WTC11 (cell line): ENCODE data around the gene DISC1. TPM values are rescaled to one million over a fixed set of nuclear protein-coding genes. Genes with fewer than 3 reads are reported as not detected.
A peak's percentile ranks its signal among the peaks of the same experiment; 100 is the strongest.

Experiments
- ATAC-seq: fragments of 200-7000 bp; cut with Tn5 transposase; 2 replicates; pipeline ENCODE4 v1.10.0; 2021; ENCODE audit warnings: mild to moderate bottlenecking, moderate library complexity
- CTCF ChIA-PET: fragments of 300-600 bp; sonication (Branson Sonifier 250); formaldehyde crosslinking; loops from one replicate; lab custom pipeline; 2021; ENCODE audit warnings: antibody characterized with exemption; lab: Charles Lee
- POLR2A ChIA-PET: fragments of 350-600 bp; sonication (Branson Sonifier 250); formaldehyde crosslinking; loops from one replicate; lab custom pipeline; 2021; ENCODE audit warnings: antibody characterized with exemption; lab: Charles Lee
- DNase-seq: peaks from one replicate; pipeline ENCODE4 v3.0.0; 2021; ENCODE audit warnings: low spot score
- H3K27ac Mint-ChIP-seq: 2 replicates; pipeline ENCODE4 v1.8.0; 2021; ENCODE audit warnings: mixed read lengths
- H3K27me3 Mint-ChIP-seq: 2 replicates; pipeline ENCODE4 v1.8.0; 2021; ENCODE audit warnings: low read depth, mild to moderate bottlenecking, moderate library complexity, mixed read lengths
- H3K36me3 Mint-ChIP-seq: 2 replicates; pipeline ENCODE4 v1.8.0; 2021; ENCODE audit warnings: mixed read lengths
- H3K4me1 Mint-ChIP-seq: 2 replicates; pipeline ENCODE4 v1.8.0; 2022; ENCODE audit warnings: mixed read lengths
- H3K4me3 Mint-ChIP-seq: 2 replicates; pipeline ENCODE4 v1.8.0; 2021; ENCODE audit warnings: mild to moderate bottlenecking, moderate library complexity, mixed read lengths
- H3K9me3 Mint-ChIP-seq: 2 replicates; pipeline ENCODE4 v1.8.0; 2021; ENCODE audit warnings: mixed read lengths
- ATF1 ChIP-seq: sonication (generic); formaldehyde crosslinking; IDR thresholded peaks from 2 replicates; pipeline ENCODE4 v1.8.1; 2023; ENCODE audit warnings: mild to moderate bottlenecking, moderate library complexity, missing genetic modification reagents
- CTCF ChIP-seq: fragments of 200-600 bp; IDR thresholded peaks from 2 replicates; pipeline ENCODE4 v1.8.0; 2022; ENCODE audit warnings: antibody characterized with exemption
- ELF4 ChIP-seq: sonication (generic); formaldehyde crosslinking; IDR thresholded peaks from 2 replicates; pipeline ENCODE4 v1.8.1; 2022; ENCODE audit warnings: low read depth, mild to moderate bottlenecking, moderate library complexity, missing genetic modification reagents
- FOXP1 ChIP-seq: sonication (generic); formaldehyde crosslinking; IDR thresholded peaks from 2 replicates; pipeline ENCODE4 v1.8.0; 2022; ENCODE audit warnings: missing genetic modification reagents, mild to moderate bottlenecking, moderate library complexity, borderline replicate concordance
- GTF2I ChIP-seq: fragments of 250-450 bp; sonication (Bioruptor Pico); conservative IDR thresholded peaks from 2 replicates; pipeline ENCODE4 v1.4.0; 2021; ENCODE audit warnings: mild to moderate bottlenecking
- KAT7 ChIP-seq: sonication (generic); formaldehyde crosslinking; IDR thresholded peaks from 2 replicates; pipeline ENCODE4 v1.8.1; 2023; ENCODE audit warnings: missing genetic modification reagents, mild to moderate bottlenecking, borderline replicate concordance
- MLX ChIP-seq: sonication (generic); formaldehyde crosslinking; IDR thresholded peaks from 2 replicates; pipeline ENCODE4 v1.8.1; 2023; ENCODE audit warnings: mild to moderate bottlenecking, missing genetic modification reagents, moderate library complexity
- NFATC4 ChIP-seq: fragments of 250-450 bp; sonication (Bioruptor Pico); IDR thresholded peaks from 2 replicates; pipeline ENCODE4 v1.9.0; 2021; ENCODE audit warnings: mild to moderate bottlenecking
- NFYB ChIP-seq: sonication (generic); formaldehyde crosslinking; conservative IDR thresholded peaks from 2 replicates; pipeline ENCODE4 v1.8.0; 2022; ENCODE audit warnings: low read depth, missing genetic modification reagents
- SMAD4 ChIP-seq: sonication (generic); formaldehyde crosslinking; IDR thresholded peaks from 2 replicates; pipeline ENCODE4 v1.8.0; 2022; ENCODE audit warnings: mild to moderate bottlenecking, missing genetic modification reagents
- TP53 ChIP-seq: sonication (generic); formaldehyde crosslinking; IDR thresholded peaks from 2 replicates; pipeline ENCODE4 v1.8.1; 2023; ENCODE audit warnings: mild to moderate bottlenecking, missing genetic modification reagents
- ZNF219 ChIP-seq: sonication (generic); formaldehyde crosslinking; IDR thresholded peaks from 2 replicates; pipeline ENCODE4 v1.8.0; 2023; ENCODE audit warnings: missing genetic modification reagents, mild to moderate bottlenecking, borderline replicate concordance
- ZNF416 ChIP-seq: fragments of 250-450 bp; sonication (Bioruptor Pico); IDR thresholded peaks from 2 replicates; pipeline ENCODE4 v1.9.0; 2021; ENCODE audit warnings: mild to moderate bottlenecking, inconsistent platforms
- ZNF423 ChIP-seq: fragments of 250-450 bp; sonication (Bioruptor Pico); IDR thresholded peaks from 2 replicates; pipeline ENCODE4 v2.1.2; 2022; ENCODE audit warnings: mild to moderate bottlenecking, moderate library complexity
- total RNA-seq: library from RNA; stranded (reverse); gene quantifications from 3 replicates; pipeline ENCODE4 v1.2.3, GENCODE V29; 2021
- TF ChIP-seq, protein P1 (sequence below): sonication (generic); formaldehyde crosslinking; IDR thresholded peaks from 2 replicates; pipeline ENCODE4 v1.8.0; 2022; ENCODE audit warnings: missing genetic modification reagents
- TF ChIP-seq, protein P2 (sequence below): sonication (generic); formaldehyde crosslinking; IDR thresholded peaks from 2 replicates; pipeline ENCODE4 v1.8.1; 2023; ENCODE audit warnings: mild to moderate bottlenecking, missing genetic modification reagents
- TF ChIP-seq, protein P3 (sequence below): sonication (generic); formaldehyde crosslinking; conservative IDR thresholded peaks from 2 replicates; pipeline ENCODE4 v1.8.1; 2023; ENCODE audit warnings: mild to moderate bottlenecking, low read depth, missing genetic modification reagents, moderate library complexity
- TF ChIP-seq, protein P4 (sequence below): sonication (generic); formaldehyde crosslinking; IDR thresholded peaks from 2 replicates; pipeline ENCODE4 v1.8.1; 2022; ENCODE audit warnings: mild to moderate bottlenecking, moderate library complexity, missing genetic modification reagents
- TF ChIP-seq, protein P5 (sequence below): fragments of 250-450 bp; sonication (Bioruptor Pico); IDR thresholded peaks from 2 replicates; pipeline ENCODE4 v1.9.0; 2021; ENCODE audit warnings: moderate library complexity, mild to moderate bottlenecking, inconsistent platforms, borderline replicate concordance

DISC1 gene
- total RNA-seq, 1 experiment from 2014 or later = 5.5 TPM

- TF ChIP-seq, protein P1, sequence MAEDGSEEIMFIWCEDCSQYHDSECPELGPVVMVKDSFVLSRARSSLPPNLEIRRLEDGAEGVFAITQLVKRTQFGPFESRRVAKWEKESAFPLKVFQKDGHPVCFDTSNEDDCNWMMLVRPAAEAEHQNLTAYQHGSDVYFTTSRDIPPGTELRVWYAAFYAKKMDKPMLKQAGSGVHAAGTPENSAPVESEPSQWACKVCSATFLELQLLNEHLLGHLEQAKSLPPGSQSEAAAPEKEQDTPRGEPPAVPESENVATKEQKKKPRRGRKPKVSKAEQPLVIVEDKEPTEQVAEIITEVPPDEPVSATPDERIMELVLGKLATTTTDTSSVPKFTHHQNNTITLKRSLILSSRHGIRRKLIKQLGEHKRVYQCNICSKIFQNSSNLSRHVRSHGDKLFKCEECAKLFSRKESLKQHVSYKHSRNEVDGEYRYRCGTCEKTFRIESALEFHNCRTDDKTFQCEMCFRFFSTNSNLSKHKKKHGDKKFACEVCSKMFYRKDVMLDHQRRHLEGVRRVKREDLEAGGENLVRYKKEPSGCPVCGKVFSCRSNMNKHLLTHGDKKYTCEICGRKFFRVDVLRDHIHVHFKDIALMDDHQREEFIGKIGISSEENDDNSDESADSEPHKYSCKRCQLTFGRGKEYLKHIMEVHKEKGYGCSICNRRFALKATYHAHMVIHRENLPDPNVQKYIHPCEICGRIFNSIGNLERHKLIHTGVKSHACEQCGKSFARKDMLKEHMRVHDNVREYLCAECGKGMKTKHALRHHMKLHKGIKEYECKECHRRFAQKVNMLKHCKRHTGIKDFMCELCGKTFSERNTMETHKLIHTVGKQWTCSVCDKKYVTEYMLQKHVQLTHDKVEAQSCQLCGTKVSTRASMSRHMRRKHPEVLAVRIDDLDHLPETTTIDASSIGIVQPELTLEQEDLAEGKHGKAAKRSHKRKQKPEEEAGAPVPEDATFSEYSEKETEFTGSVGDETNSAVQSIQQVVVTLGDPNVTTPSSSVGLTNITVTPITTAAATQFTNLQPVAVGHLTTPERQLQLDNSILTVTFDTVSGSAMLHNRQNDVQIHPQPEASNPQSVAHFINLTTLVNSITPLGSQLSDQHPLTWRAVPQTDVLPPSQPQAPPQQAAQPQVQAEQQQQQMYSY (CRISPR knock-in tag) = no peak
- no peak for TF ChIP-seq NFATC4 (CRISPR knock-in tag)
- TF ChIP-seq KAT7 (CRISPR knock-in tag) = no peak
- no peak for TF ChIP-seq SMAD4
- no peak for TF ChIP-seq ATF1 (CRISPR knock-in tag)
- TF ChIP-seq ZNF416 (CRISPR knock-in tag) = no peak
- no peak for TF ChIP-seq ZNF423 (CRISPR knock-in tag)
- no peak for TF ChIP-seq FOXP1 (CRISPR knock-in tag)
- no peak for TF ChIP-seq MLX (CRISPR knock-in tag)
Measured at GRCh38 chr1:231686384-231686783, 59.8 kb downstream of the DISC1 start (continued).

- Mint-ChIP-seq H3K27ac (no peak overlapping the region), H3K27me3 (peaks cover 6% of the 10 kb centered on the region), H3K36me3 (peaks cover 26% of the 10 kb centered on the region), H3K4me1 (peaks cover 12% of the 10 kb centered on the region), H3K9me3 (peaks cover 35% of the 10 kb centered on the region), H3K4me3 (no peak overlapping the region)
- DNase-seq (no peak), ATAC-seq (no peak)
- TF ChIP-seq ZNF423 (CRISPR knock-in tag) (no peak), CTCF (no peak)
- TF ChIP-seq, protein P2, sequence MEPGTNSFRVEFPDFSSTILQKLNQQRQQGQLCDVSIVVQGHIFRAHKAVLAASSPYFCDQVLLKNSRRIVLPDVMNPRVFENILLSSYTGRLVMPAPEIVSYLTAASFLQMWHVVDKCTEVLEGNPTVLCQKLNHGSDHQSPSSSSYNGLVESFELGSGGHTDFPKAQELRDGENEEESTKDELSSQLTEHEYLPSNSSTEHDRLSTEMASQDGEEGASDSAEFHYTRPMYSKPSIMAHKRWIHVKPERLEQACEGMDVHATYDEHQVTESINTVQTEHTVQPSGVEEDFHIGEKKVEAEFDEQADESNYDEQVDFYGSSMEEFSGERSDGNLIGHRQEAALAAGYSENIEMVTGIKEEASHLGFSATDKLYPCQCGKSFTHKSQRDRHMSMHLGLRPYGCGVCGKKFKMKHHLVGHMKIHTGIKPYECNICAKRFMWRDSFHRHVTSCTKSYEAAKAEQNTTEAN (CRISPR knock-in tag) = no peak
- ChIA-PET CTCF (no interaction called here), POLR2A (no interaction called here)
Measured at GRCh38 chr1:231688989-231689388, 62.4 kb downstream of the DISC1 start.

DNA sequence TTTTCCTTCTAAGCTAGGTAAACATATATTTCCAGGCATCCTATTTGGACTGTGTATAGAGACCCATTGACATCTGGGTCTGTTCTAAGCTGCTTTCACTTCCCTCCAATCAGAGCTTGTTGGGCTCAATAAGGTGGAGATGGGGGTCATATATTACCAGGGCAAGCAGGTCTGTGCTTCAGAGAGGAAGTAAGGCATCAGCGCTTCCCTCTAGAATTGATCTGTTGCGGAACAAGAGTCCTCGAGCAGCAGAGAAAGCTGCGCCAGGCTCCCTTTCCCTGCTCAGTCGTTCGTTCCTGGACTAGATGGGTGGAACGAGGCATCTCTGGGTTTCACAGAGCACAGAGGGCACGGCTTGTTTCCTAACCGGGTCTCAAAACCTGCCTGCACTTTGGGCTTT is 63.5 kb downstream of the DISC1 start:
- Mint-ChIP-seq H3K9me3 (peaks cover 30% of the 10 kb centered on the region), H3K27me3 (peaks cover 6% of the 10 kb centered on the region), H3K4me3 (no peak overlapping the region), H3K36me3 (peaks cover 22% of the 10 kb centered on the region), H3K27ac (peak overlapping the region; percentile 64; the same call in 1 of the 2 replicates), H3K4me1 (peaks cover 12% of the 10 kb centered on the region)
- ChIA-PET POLR2A (no interaction called here), CTCF (interaction anchor here (1.0 to 1.1 kb wide), 2 partner anchors 67 to 116 kb away, joined by 3 read pairs; no protein-coding TSS in a partner anchor)
- TF ChIP-seq, protein P3, sequence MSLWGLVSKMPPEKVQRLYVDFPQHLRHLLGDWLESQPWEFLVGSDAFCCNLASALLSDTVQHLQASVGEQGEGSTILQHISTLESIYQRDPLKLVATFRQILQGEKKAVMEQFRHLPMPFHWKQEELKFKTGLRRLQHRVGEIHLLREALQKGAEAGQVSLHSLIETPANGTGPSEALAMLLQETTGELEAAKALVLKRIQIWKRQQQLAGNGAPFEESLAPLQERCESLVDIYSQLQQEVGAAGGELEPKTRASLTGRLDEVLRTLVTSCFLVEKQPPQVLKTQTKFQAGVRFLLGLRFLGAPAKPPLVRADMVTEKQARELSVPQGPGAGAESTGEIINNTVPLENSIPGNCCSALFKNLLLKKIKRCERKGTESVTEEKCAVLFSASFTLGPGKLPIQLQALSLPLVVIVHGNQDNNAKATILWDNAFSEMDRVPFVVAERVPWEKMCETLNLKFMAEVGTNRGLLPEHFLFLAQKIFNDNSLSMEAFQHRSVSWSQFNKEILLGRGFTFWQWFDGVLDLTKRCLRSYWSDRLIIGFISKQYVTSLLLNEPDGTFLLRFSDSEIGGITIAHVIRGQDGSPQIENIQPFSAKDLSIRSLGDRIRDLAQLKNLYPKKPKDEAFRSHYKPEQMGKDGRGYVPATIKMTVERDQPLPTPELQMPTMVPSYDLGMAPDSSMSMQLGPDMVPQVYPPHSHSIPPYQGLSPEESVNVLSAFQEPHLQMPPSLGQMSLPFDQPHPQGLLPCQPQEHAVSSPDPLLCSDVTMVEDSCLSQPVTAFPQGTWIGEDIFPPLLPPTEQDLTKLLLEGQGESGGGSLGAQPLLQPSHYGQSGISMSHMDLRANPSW (CRISPR knock-in tag) = no peak
- TF ChIP-seq ELF4 (CRISPR knock-in tag) (no peak), TP53 (no peak), NFYB (CRISPR knock-in tag) (no peak), GTF2I (CRISPR knock-in tag) (no peak), ZNF219 (CRISPR knock-in tag) (no peak)
- TF ChIP-seq, protein P4, sequence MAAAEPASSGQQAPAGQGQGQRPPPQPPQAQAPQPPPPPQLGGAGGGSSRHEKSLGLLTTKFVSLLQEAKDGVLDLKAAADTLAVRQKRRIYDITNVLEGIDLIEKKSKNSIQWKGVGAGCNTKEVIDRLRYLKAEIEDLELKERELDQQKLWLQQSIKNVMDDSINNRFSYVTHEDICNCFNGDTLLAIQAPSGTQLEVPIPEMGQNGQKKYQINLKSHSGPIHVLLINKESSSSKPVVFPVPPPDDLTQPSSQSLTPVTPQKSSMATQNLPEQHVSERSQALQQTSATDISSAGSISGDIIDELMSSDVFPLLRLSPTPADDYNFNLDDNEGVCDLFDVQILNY (CRISPR knock-in tag) = no peak
- TF ChIP-seq, protein P5, sequence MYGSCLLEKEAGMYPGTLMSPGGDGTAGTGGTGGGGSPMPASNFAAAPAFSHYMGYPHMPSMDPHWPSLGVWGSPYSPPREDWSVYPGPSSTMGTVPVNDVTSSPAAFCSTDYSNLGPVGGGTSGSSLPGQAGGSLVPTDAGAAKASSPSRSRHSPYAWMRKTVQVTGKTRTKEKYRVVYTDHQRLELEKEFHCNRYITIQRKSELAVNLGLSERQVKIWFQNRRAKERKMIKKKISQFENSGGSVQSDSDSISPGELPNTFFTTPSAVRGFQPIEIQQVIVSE (CRISPR knock-in tag) = no peak
- ATAC-seq (no peak), DNase-seq (no peak)
